CD4-positive, alpha-beta T cell treated with Interleukin-4 for 1 hour (primary cell): Measurements from ENCODE around the gene PPP1R12A.

Experiments
- DNase-seq, 2 donors: peaks; one replicate each; pipeline ENCODE4 v3.0.0-alpha.2; 2020 to 2022

The PPP1R12A gene

DNA sequence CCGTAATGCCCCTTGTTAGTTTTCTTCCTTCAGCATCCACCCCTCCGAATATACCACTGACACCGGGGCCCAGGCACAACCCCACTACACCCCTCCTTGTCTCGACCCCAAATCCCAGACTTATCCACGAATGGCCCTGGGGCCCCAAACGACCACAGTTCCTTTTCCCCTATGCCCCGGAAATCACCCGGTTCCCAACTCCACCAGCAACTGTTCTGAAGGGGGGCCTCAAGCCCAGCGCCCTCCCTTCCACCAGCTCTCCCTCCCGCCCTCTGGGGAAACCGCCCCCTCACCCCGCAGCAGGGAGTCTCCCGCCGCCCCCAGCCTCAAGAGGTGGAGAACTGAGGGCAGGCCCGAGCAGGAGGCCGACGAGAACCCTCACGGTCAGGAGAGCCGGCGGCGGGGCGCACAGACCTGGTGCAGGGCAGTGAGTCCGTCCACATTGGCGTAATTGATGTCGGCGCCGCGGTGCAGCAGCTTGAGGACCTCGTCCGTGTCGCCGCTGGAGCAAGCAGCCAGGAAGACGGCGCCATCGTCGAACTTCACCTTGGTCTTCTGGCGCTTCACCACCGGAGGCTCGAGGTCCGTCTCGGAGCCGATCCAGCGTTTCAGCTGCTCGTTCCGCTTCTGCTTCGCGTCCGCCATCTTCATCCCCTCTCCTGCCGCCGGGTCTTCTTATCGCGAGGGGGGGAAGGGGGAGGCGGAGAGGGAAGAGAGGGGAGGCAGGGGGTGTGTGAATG lies 446 bp downstream of the PPP1R12A start:
- DNase-seq: peak; percentile 27 to 49

DNA sequence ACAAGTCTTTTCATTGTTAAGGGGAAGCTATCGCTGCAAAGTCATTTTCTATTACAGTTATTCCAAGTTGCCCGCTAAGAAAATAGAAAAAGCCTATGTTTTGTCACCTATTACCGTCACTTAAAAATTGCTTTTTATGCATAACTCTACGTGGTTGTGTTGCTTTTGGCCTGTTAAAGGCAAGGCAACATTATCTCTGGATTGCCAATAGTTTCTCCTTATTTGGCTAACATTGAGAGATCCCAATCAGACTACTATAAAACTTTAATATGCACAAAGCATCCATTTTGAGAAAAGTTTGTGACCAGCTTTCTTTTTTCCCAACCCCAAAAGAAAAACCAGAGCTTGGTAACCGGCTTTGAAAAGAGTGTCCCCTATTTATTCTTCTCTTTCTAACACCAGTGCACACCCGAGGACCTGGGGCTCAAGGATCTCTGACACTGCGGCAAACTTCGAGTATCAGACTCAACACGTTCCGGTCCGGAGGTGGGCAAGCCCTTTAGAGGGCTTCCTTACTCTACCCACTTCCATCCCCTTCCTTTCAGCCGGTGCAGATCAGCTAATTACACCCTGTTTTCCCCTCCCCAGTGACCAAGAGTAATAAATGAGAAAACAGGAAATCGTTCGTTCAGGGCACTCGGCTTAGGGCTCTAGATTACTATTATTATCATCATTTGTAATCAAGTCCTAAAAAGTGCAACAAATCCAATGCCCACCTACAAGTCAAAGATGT lies 1.2 kb downstream of the PPP1R12A start:
- peak; percentile 14 to 41 for DNase-seq

DNA sequence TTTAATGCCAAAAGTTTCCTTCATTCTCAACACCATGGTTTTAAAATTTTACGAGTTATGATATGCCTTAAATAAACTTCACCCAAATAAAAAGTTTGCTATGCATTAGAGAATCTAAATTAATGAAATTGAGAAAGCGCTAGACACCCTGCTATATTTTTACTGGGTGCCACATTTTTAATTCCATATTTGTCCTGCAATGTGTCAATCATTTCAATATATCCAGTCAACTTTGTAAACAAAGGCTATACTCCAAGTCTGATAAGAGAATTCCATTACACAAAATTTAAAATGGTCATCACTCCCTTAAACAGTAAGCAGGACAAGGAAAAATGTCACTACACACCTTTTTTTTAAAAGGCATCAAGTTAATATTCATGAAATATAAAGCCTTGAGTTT lies 1.9 kb downstream of the PPP1R12A start:
- no peak for DNase-seq

- DNase-seq: no peak
Observed at GRCh38 chr12:79932357-79932756, 2.5 kb downstream of the PPP1R12A start.

DNA sequence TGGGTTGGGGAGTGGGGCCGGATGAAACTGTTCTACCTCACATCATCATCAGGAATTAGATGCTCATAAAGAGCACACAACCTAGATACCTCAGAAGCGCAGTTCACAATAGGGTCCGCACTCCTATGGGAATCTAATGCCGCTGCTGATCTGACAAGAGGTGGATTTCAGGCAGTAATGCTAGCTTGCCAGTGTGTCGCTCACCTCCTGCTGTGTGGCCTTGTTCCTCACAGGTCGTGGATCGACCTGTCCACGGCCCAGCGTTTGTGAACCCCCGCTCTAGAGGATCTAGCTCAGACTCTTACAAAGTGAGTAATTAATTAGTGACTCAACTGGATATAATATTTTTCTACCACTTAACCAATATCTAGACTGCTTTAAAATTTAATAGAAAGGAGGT lies 5.8 kb downstream of the PPP1R12A start:
- no peak for DNase-seq

GRCh38 chr12:79927772-79928474 lies 7.0 kb downstream of the PPP1R12A start:
- DNase-seq: peak; percentile 50 to 76

- DNase-seq: no peak
Observed at GRCh38 chr12:79926951-79927350, 7.9 kb downstream of the PPP1R12A start.

DNA sequence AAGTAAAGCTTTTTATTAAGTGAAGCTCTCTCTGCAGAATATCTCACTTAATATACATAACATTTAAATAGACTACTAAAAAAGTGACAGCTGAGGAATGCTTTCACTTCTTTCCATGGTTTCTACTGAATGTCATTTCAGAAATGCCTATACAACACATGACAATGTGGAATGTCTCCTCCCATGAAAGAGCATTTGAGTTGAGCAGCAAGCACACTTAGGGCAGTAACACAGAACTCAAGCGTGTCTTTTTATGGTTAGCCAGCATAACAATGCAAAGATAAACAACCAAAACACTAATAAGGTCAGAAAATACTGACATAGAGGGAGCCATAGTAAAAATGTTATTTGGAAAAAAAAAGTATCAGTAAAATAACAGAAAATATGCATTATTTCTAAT lies 9.4 kb downstream of the PPP1R12A start:
- DNase-seq: no peak

- no peak for DNase-seq
Observed at GRCh38 chr12:79921786-79922185, 13.1 kb downstream of the PPP1R12A start.

- no peak for DNase-seq
Observed at GRCh38 chr12:79920421-79921238, 14.3 kb downstream of the PPP1R12A start.

GRCh38 chr12:79919762-79920161 lies 15.1 kb downstream of the PPP1R12A start:
- DNase-seq: no peak

DNA sequence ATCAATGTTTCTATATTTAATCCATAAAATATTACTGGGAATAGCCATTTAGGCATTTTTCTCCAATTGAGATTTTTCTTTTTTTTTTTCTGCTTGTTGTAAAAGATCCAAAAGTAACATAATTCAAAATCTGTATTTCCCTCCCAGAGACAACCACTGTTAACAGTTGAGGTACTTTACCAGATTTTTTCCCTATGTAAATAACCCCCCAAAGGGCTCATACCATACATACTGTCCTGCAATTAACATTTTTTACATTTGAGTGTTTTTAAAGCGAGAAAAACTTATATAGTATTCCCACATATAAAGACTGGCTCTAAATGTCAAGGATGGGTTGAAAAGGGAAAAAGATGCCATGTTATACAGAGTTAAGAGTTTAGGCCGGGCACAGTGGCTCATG lies 18.1 kb downstream of the PPP1R12A start:
- no peak for DNase-seq

DNA sequence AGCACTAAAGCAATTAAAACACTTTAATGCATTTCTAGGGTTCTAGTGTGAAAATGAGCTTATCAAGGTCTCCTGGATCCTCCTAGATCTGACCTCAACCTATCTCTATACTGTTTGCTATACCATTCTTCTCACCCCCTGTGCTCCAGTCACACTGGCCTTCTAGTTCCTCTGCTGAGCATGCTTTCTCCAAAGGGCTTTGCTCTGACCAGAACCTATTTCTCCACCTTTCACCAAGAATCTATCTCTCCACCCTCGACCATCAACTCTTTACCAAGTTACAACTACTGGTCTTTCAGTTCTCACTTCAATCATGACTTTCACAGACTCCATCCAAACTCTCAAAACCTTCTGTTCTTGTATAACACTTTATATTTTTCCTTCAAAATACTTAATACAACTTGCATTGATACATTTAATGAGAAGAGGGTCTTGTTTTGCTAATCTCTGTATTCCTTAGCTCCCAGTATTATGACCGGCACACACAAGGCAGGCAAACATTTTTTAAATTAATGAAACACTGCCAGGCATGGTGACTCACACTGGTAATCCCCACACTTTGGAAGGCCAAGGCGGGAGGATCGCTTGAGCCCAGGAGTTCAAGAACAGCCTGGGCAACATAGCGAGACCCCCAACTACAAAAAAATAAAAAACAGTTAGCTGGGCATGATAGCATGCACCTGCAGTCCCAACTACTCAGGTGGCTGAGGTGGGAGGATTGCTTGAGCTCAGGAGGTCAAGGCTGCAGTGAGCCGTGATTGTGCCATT lies 22.8 kb downstream of the PPP1R12A start:
- no peak for DNase-seq

DNA sequence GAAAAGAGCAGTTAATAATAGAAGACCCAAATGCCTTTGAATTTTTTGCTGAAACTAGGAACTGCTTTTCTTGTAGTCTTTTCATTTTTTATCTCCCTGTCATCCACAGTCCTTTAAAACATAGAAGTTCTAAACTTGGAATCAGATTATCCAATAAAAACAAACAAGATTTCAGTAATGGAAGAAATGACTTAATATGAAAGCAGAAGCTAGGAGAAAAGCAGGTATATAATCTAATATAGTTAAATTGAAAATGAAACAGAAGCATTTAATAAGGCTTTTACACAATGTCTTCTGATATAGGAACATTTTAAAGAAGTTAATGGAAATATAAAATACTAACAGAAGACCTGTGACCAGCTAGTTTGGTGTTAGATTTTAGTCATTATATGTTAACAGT lies 26.5 kb downstream of the PPP1R12A start:
- no peak for DNase-seq

GRCh38 chr12:79901506-79901905 lies 33.4 kb downstream of the PPP1R12A start:
- no peak for DNase-seq

- DNase-seq: no peak
Observed at GRCh38 chr12:79900951-79901350, 33.9 kb downstream of the PPP1R12A start.

- no peak for DNase-seq
Observed at GRCh38 chr12:79900199-79900598, 34.7 kb downstream of the PPP1R12A start.

DNA sequence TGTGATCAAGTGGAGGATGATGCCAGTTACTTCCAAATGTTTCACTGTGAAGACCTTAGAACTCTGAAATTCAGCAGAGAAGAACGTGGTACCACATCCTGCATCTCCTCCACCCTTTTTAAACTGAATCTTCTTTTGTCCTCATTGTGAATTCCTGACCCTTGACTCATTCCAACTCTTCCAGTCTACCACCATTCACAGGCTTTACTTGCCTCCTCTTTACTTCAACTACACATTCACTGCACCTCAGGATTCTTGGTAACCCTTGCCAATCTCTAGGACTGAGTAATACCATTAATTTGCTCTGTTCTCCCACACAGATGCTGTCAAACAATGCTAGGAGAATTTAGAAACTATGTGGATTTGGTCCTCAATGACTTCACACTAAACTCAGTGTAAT lies 37.3 kb downstream of the PPP1R12A start:
- no peak for DNase-seq

DNA sequence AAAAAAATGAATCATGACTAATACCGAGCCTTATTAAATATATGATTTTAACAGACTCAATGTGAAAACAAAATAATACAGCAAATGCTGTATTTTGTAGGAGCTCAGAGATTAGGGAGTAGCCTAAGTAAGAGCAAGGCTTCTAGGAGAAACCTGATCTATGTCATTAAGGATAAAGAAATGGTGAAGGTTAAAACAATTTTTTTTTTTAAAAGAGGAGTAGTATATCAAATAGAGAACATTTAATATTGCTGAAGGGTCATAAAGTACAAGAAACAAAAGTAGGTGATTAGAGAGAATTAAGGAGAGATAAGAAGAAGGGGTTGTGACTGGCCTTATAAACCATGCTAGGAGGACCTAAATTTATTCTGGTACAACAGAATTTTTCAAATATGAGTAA lies 39.1 kb downstream of the PPP1R12A start:
- DNase-seq: no peak

- DNase-seq: no peak
Observed at GRCh38 chr12:79895071-79895470, 39.8 kb downstream of the PPP1R12A start.

GRCh38 chr12:79891506-79892162 lies 43.3 kb downstream of the PPP1R12A start:
- no peak for DNase-seq

- no peak for DNase-seq
Observed at GRCh38 chr12:79887890-79888289, 47.0 kb downstream of the PPP1R12A start.
